Left lung (tissue), 10 donors: ENCODE data around the gene LRRC10B. TPM values are rescaled to one million over a fixed set of nuclear protein-coding genes. Genes with fewer than 3 reads are reported as not detected.
A peak's percentile ranks its signal among the peaks of the same experiment; 100 is the strongest.
"Not testable (repeated sequence)": the region's sequence is repeated elsewhere in the genome, so short reads cannot be mapped to it uniquely, and the experiment has no call there.

Source experiments
- ATAC-seq: fragments of 200-7000 bp; cut with Tn5 transposase; one replicate; pipeline ENCODE4 v1.9.1; 2020; ENCODE audit warnings: moderate library complexity
- DNase-seq, 4 donors: peaks; one replicate each; pipeline ENCODE4 v3.0.0-alpha.2; 2013 to 2020
- H3K27ac ChIP-seq, 2 donors: fragments of 200-600 bp; sonication (generic) in 1 of 2; one replicate each; pipeline versions ENCODE4 v1.5.0 to v1.8.0; 2020 to 2021
- H3K27me3 ChIP-seq, 2 donors: fragments of 200-600 bp; sonication (generic) in 1 of 2; one replicate each; pipeline versions ENCODE4 v1.5.0 to v1.8.0; 2020 to 2021
- H3K36me3 ChIP-seq, 2 donors: fragments of 200-600 bp; sonication (generic) in 1 of 2; one replicate each; pipeline versions ENCODE4 v1.5.0 to v1.8.0; 2020 to 2021
- H3K4me1 ChIP-seq, 2 donors: fragments of 200-600 bp; one replicate each; pipeline ENCODE4 v1.8.0; 2021
- H3K4me3 ChIP-seq, 2 donors: fragments of 200-600 bp; sonication (generic) in 1 of 2; one replicate each; pipeline versions ENCODE4 v1.5.0 to v1.8.0; 2020 to 2021; ENCODE audit warnings: mild to moderate bottlenecking in 1 of 2
- H3K9me3 ChIP-seq, 2 donors: fragments of 200-600 bp; sonication (generic) in 1 of 2; one replicate each; pipeline versions ENCODE4 v1.5.0 to v1.8.0; 2020 to 2021
- CTCF ChIP-seq, 2 donors: fragments of 200-600 bp; sonication (generic) in 1 of 2; IDR thresholded peaks; one replicate each; pipeline versions ENCODE4 v1.5.0 to v1.8.0; 2021; ENCODE audit warnings: antibody characterized with exemption in 2 of 2
- intact Hi-C, 2 donors: fragments of 100-400 bp; cut with DNase I; formaldehyde crosslinking; loops; one replicate each; pipeline versions ENCODE4 v1.11.2 to v1.14.2; 2022
- polyA plus RNA-seq, 6 donors: library from polyadenylated mRNA; unstranded; fragments of 120-200 nt; gene quantifications; one replicate each; pipeline ENCODE4 v1.2.1, GENCODE V29; 2013; ENCODE audit not compliant: insufficient read length in 6 of 6
- total RNA-seq, 2 donors: library from RNA; stranded (reverse); fragmentation: NEBNext Ultra II Directional; extraction: Animal tissue kit (Norgen Biotek cat#: 25700); gene quantifications; one replicate each; pipeline ENCODE4 v1.2.1, GENCODE V29; 2021
- donor health status: DM: no; HTN: yes; CAD: no.
- donor health status: DM: no; HTN: no; CAD: no.

Gene LRRC10B
- total and polyA plus RNA-seq, 8 donors = 0.29 to 5.5 (median 1.9) TPM

GRCh38 chr11:61476371-61476770, 32.2 kb upstream of the LRRC10B start:
- ATAC-seq = no peak
- H3K27ac ChIP-seq = no peak overlapping the region
- intact Hi-C loops = loop anchor here in 1 of 2 donors (5.0 to 10.0 kb wide), 2 partner anchors 41 to 148 kb away; no protein-coding TSS in a partner anchor

GRCh38 chr11:61477126-61477525, 31.4 kb upstream of the LRRC10B start:
- no peak for DNase-seq
- Histone ChIP-seq H3K9me3 (no peaks in the 10 kb centered on the region), H3K36me3 (peaks cover 0 to 15% of the 10 kb centered on the region in 2 donors), H3K4me3 (no peak overlapping the region), H3K27ac (no peak overlapping the region), H3K4me1 (peaks cover 7 to 11% of the 10 kb centered on the region in 2 donors), H3K27me3 (peaks cover 0 to 12% of the 10 kb centered on the region in 2 donors)
- no peak for ATAC-seq
- no peak for TF ChIP-seq CTCF (IDR thresholded peaks at IDR 0.05)
- intact Hi-C loops = loop anchor here in 1 of 2 donors (5.0 to 10.0 kb wide), 2 partner anchors 40 to 148 kb away; no protein-coding TSS in a partner anchor

More at GRCh38 chr11:61476371-61476770, 32.2 kb upstream of the LRRC10B start:
- DNase-seq = no peak
- Histone ChIP-seq H3K36me3 (peaks cover 0 to 18% of the 10 kb centered on the region in 2 donors), H3K27me3 (peaks cover 0 to 5% of the 10 kb centered on the region in 2 donors), H3K9me3 (no peaks in the 10 kb centered on the region), H3K4me1 (peaks cover 13 to 16% of the 10 kb centered on the region in 2 donors), H3K4me3 (no peak overlapping the region)
- TF ChIP-seq CTCF (IDR thresholded peaks at IDR 0.05) = no peak

GRCh38 chr11:61477727-61478148, 30.8 kb upstream of the LRRC10B start:
- Histone ChIP-seq H3K27ac (no peak overlapping the region), H3K36me3 (peaks cover 0 to 14% of the 10 kb centered on the region in 2 donors), H3K9me3 (no peaks in the 10 kb centered on the region), H3K4me3 (no peak overlapping the region), H3K4me1 (peaks cover 5 to 7% of the 10 kb centered on the region in 2 donors), H3K27me3 (peaks cover 0 to 18% of the 10 kb centered on the region in 2 donors)
- DNase-seq (peak in 2 of 4 donors; percentile 51 to 88), ATAC-seq (peak; percentile 55)
- intact Hi-C loops = loop anchor here in 1 of 2 donors (5.0 to 10.0 kb wide), 2 partner anchors 40 to 147 kb away; no protein-coding TSS in a partner anchor
- TF ChIP-seq CTCF (IDR thresholded peaks at IDR 0.05) = peak; percentile 90 to 92

DNA sequence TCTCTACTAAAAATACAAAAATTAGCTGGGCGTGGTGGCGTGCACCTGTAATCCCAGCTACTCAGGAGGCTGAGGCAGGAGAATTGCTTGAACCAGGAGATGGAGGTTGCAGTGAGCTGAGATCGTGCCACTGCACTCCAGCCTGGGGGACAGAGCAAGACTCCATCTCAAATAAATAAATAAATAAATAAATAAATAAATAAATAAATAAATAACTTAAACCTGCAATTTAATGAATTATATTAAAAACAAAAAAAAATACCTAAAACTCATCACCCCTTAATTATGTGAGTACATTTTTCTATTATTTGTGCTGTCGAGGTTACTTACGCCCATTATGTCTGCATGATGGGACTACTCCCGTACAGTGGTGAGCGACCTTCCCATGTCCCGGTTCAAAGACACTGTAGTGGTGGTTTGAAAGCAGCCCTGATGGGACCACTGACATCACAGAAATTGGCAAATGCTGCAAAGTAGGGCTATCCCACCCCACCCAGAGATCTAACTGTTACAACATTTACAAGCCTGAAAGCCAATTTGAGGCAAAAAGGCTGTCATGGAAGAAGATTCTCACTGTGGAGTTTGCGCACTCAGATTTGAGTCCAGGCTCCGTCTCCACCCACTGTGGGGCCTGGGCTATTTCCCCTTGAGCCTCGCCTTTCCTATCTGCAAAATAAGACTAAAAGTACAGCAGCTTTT, 29.0 kb upstream of the LRRC10B start:
- peaks cover 0 to 19% of the 10 kb centered on the region in 2 donors for H3K27me3 ChIP-seq
- intact Hi-C loops = loop anchor here in 1 of 2 donors (5.0 to 10.0 kb wide), 2 partner anchors 38 to 145 kb away; no protein-coding TSS in a partner anchor
- ATAC-seq = not testable (repeated sequence)

DNA sequence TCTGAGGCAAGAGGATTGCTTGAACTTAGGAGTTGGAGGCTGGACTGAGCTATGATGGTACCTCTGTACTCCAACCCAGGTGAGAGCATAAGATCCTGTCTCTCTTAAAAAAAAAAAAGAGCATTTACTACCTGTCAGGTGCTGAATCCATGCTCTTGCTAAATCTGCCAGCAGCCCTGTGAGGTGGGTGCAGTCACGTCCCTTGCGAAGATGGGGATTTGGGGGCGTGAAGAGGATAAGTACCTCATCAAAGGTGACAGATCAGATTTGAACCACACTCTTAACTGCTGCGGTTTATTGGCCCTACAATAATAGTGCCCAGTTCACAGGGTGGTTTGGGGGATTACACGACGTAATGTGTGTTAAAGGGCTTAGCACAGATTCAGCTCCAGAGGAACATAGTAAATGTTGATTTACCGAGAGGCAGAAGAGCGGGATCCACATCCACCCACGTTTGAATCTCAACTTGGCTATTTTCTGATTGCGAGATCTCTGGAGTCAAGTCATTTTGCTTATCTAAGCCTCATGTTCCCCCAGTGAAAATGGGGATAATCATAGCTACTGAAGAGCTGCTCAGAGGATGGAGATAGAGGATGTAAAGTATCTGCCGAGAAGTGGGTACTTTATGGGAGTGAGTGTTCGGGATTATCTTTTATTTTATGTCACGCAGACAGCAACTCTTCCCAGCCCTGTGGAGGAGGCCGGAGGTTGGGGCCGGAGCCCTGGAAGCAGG, 28.1 kb upstream of the LRRC10B start:
- intact Hi-C loops = no loop called here
- peaks cover 5 to 7% of the 10 kb centered on the region in 2 donors for H3K4me1 ChIP-seq
- no peaks in the 10 kb centered on the region for H3K36me3 ChIP-seq
- DNase-seq (no peak), ATAC-seq (no peak)
- H3K4me3 ChIP-seq = no peak overlapping the region
- TF ChIP-seq CTCF (IDR thresholded peaks at IDR 0.05) = no peak
- H3K9me3 ChIP-seq = no peaks in the 10 kb centered on the region
- peaks cover 0 to 19% of the 10 kb centered on the region in 2 donors for H3K27me3 ChIP-seq
- H3K27ac ChIP-seq = no peak overlapping the region

More for the DNA sequence above, 29.0 kb upstream of the LRRC10B start:
- H3K9me3 ChIP-seq, H3K36me3 ChIP-seq, H3K4me3 ChIP-seq, H3K4me1 ChIP-seq, DNase-seq, H3K27ac ChIP-seq: not testable (repeated sequence)
